ENCODE results near the gene SNX32.

The SNX32 gene

GRCh38 chr11:65857853-65858680 is 24.3 kb downstream of the SNX32 start, which contains the start of gene CFL1:
CFL1 (minus strand) TSS chr11:65858180; CDS start chr11:65858099, 81 bp downstream.
- peak; percentile 95 for DNase-seq

GRCh38 chr11:65858681-65859087 is 24.9 kb downstream of the SNX32 start:
- DNase-seq = no peak

- peak; percentile 95 for DNase-seq
Measured at GRCh38 chr11:65859095-65859811, 25.5 kb downstream of the SNX32 start.

GRCh38 chr11:65859812-65860277 is 26.1 kb downstream of the SNX32 start:
- DNase-seq = no peak

GRCh38 chr11:65860278-65861164 is 26.8 kb downstream of the SNX32 start, which contains the start of gene MUS81:
MUS81 (plus strand) TSS chr11:65860433; CDS start chr11:65860754, 321 bp downstream.
- DNase-seq = peak; percentile 98

DNA sequence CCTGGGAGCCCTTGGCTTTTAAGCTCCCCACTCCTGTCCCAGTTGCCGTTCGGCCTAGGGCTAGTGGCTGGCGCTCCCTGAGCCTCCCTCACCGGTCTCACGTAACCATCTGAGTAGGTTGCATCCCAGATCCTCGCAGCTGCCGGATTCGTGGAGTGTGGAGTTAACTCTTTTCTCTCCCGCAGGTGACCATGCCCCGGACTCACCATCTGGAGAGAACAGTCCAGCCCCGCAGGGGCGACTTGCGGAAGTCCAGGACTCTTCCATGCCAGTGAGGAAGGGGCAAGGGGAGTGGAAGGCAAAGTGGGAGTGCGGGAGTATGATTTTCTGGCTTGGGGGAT is 27.4 kb downstream of the SNX32 start:
- DNase-seq = no peak

DNA sequence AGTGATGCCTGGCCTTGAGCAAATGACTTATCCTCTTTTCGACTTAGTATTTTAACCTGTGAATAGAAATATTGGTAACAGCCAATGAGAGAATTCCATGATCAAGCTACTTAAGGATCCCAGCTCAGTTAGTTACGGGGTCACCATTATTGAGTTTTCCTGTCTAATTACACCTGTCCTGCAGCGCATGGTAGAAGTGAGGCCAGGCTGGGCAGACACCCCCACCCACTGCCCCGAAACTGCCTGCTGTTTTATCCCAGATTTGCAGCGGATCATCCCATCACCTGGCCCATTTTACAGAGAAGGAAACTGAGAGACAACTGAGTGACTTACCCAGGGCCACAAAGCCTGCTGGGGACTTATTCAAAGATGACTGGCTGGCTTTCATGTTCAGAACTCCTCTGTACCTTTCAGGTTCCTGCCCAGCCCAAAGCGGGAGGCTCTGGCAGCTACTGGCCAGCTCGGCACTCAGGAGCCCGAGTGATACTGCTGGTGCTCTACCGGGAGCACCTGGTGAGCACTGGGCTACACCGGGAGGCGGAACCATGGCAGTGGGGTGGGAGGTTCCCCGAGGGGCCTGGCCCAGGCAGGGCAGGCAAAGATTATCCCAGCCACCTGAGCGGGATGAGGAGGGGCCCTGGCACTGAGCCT is 27.9 kb downstream of the SNX32 start:
- DNase-seq = no peak

- DNase-seq = no peak
Measured at GRCh38 chr11:65862191-65862735, 28.5 kb downstream of the SNX32 start.

DNA sequence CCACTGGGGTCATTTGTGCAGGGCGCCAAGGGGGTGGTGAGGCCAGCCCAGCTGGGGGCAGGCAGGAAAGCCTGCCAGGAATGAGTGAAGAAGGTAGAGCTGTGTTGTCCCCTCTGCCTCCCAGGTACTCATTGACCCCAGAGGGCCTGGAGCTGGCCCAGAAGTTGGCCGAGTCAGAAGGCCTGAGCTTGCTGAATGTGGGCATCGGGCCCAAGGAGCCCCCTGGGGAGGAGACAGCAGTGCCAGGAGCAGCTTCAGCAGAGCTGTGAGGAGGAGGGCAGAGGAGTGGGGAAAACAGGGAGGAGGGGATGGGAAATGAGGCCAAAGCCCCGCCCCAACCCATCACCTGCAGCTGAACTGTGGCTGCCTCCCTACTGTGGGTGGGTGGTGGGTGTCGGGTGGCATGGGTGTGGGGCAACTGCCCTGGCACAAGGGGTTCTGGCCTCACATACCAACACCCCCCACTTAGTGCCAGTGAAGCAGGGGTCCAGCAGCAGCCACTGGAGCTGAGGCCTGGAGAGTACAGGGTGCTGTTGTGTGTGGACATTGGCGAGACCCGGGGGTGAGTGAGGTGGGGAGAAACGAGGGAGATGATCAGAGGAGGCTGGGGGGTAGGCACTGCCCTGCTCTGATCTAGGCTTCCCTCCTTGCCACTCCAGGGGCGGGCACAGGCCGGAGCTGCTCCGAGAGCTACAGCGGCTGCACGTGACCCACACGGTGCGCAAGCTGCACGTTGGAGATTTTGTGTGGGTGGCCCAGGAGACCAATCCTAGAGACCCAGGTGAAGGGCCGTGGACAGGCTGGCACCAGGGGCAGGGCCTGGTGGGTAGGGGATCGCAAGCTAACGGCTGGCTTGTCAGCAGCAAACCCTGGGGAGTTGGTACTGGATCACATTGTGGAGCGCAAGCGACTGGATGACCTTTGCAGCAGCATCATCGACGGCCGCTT is 29.5 kb downstream of the SNX32 start:
- DNase-seq = no peak

GRCh38 chr11:65863889-65864705 is 30.3 kb downstream of the SNX32 start:
- DNase-seq = no peak

- no peak for DNase-seq
Measured at GRCh38 chr11:65864706-65865471, 31.1 kb downstream of the SNX32 start.

DNA sequence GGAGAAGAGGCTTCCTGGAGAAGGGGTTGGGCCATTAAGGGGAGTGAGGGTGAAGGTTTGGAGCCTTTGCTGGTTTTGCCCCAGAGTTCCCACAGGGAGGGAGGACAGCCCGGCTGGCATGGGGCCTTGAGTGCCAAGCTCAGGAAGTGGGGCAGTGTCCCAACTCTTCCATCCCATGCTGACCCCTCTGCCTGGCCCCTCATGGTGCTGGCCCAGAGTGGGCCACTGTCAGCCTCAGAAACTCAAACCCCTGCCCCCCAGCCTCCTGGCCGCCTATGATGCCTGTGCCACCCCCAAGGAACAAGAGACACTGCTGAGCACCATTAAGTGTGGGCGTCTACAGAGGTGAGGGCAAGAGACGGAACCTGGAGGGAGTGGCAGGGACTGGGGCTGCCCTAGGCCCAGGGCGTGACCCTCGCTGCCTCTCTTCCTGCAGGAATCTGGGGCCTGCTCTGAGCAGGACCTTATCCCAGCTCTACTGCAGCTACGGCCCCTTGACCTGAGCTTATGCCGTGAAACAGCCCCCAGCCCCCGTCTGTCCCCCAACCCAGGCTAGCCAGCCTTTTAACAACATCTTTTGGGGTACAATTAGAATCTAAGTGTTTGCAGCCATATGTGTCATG is 31.9 kb downstream of the SNX32 start:
- DNase-seq = no peak

- no peak for DNase-seq
Measured at GRCh38 chr11:65866509-65867283, 32.9 kb downstream of the SNX32 start.

- DNase-seq = no peak
Measured at GRCh38 chr11:65867284-65868071, 33.7 kb downstream of the SNX32 start.

DNA sequence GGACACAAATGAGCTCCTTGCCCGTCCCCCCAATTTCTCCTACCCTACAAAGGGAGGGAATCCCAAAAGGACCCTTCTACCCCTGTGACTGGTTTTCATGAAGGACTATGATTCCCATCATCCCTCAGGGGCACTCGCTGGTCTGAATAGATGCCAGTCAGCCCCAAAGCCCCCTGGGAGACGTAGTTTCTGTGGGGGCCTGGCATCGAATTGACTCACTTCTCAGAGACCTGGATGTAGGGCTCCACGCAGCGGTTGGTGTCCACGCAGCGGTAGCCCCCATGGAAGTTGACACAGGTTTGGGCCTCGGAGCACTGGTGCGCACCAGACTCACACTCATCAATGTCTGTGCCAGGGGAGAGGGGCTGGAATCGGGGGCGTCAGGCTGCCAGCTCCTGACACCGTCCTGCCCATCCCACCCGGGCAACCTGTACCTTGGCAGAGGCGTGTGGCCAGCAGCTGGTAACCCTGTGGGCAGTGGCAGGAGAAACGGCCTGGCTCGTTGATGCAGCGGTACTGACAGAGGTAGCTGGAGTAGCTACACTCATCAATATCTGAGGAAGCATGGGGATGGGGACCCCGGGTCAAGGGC is 34.4 kb downstream of the SNX32 start:
- DNase-seq = no peak

GRCh38 chr11:65868907-65869306 is 35.1 kb downstream of the SNX32 start:
- no peak for DNase-seq

Measured in amniotic stem cell (primary cell).